Ishikawa (cell line): ENCODE data around the gene RABL6.

Experiments used
- CEBPB ChIP-seq: IDR thresholded peaks from 2 replicates; pipeline ENCODE4 v1.6.1; 2012
- CREB1 ChIP-seq: IDR thresholded peaks from 2 replicates; pipeline ENCODE4 v1.6.1; 2012; ENCODE audit warnings: low read depth
- EGR1 ChIP-seq: IDR thresholded peaks from 2 replicates; pipeline ENCODE4 v1.6.1; 2012
- EP300 ChIP-seq: IDR thresholded peaks from 2 replicates; pipeline ENCODE4 v1.6.1; 2012; ENCODE audit warnings: borderline replicate concordance
- FOXM1 ChIP-seq: IDR thresholded peaks from 2 replicates; pipeline ENCODE4 v1.6.1; 2012; ENCODE audit warnings: low read depth, borderline replicate concordance
- MAX ChIP-seq: IDR thresholded peaks from 2 replicates; pipeline ENCODE4 v1.6.1; 2012
- NFIC ChIP-seq: IDR thresholded peaks from 2 replicates; pipeline ENCODE4 v1.6.1; 2012
- RAD21 ChIP-seq: IDR thresholded peaks from 2 replicates; pipeline ENCODE4 v1.6.1; 2012; ENCODE audit warnings: low read depth
- REST ChIP-seq: IDR thresholded peaks from 2 replicates; pipeline ENCODE4 v1.6.1; 2012; ENCODE audit warnings: low read depth, mild to moderate bottlenecking
- TAF1 ChIP-seq: IDR thresholded peaks from 2 replicates; pipeline ENCODE4 v1.6.1; 2012; ENCODE audit warnings: low read depth, mild to moderate bottlenecking
- TCF12 ChIP-seq: IDR thresholded peaks from 2 replicates; pipeline ENCODE4 v1.6.1; 2012; ENCODE audit warnings: low read depth
- TEAD4 ChIP-seq: IDR thresholded peaks from 2 replicates; pipeline ENCODE4 v1.6.1; 2012
- USF1 ChIP-seq: IDR thresholded peaks from 2 replicates; pipeline ENCODE4 v1.6.1; 2012
- YY1 ChIP-seq: IDR thresholded peaks from 2 replicates; pipeline ENCODE4 v1.6.1; 2012; ENCODE audit warnings: low read depth
- ZBTB7A ChIP-seq: IDR thresholded peaks from 2 replicates; pipeline ENCODE4 v1.6.1; 2012; ENCODE audit warnings: low read depth

The RABL6 gene

GRCh38 chr9:136760424-136760823, 47.3 kb upstream of the RABL6 start:
- TF ChIP-seq EP300: no peak

GRCh38 chr9:136760834-136761544, 46.8 kb upstream of the RABL6 start:
- TF ChIP-seq RAD21: peak; percentile 38; the same call in 1 of the 2 replicates

GRCh38 chr9:136761545-136761981, 46.2 kb upstream of the RABL6 start:
- TF ChIP-seq ZBTB7A: no peak
- TF ChIP-seq EP300: no peak
- no peak for TF ChIP-seq USF1
- no peak for TF ChIP-seq NFIC
- TF ChIP-seq EGR1: no peak
- TF ChIP-seq YY1: no peak
- TF ChIP-seq MAX: no peak
- no peak for TF ChIP-seq REST
- no peak for TF ChIP-seq TEAD4
- TF ChIP-seq CREB1: no peak
- TF ChIP-seq RAD21: no peak
- no peak for TF ChIP-seq CEBPB
- TF ChIP-seq TCF12: no peak
- TF ChIP-seq FOXM1: no peak
- TF ChIP-seq TAF1: no peak

GRCh38 chr9:136762221-136762691, 45.5 kb upstream of the RABL6 start:
- TF ChIP-seq EP300: no peak
- TF ChIP-seq ZBTB7A: no peak
- no peak for TF ChIP-seq TCF12
- no peak for TF ChIP-seq TAF1
- no peak for TF ChIP-seq NFIC

GRCh38 chr9:136762915-136763648, 44.7 kb upstream of the RABL6 start:
- TF ChIP-seq MAX: peak; percentile 28; the same call in 1 of the 2 replicates
- no peak for TF ChIP-seq ZBTB7A

GRCh38 chr9:136763649-136764035, 44.1 kb upstream of the RABL6 start:
- TF ChIP-seq EGR1 (no peak), YY1 (no peak), REST (no peak), TCF12 (no peak), CREB1 (no peak), FOXM1 (no peak), TAF1 (no peak), NFIC (no peak), CEBPB (no peak), TEAD4 (no peak), USF1 (no peak), ZBTB7A (no peak), RAD21 (no peak), EP300 (no peak), MAX (no peak)
